GM19240 (cell line): ENCODE data around the gene OPTC.
"Not testable (repeated sequence)": the region's sequence is repeated elsewhere in the genome, so short reads cannot be mapped to it uniquely, and the experiment has no call there.

ENCODE experiments used
- DNase-seq: peaks from one replicate; pipeline ENCODE4 v3.0.0; 2011; ENCODE audit warnings: low spot score; ENCODE audit not compliant: insufficient read length

OPTC gene, protein sequence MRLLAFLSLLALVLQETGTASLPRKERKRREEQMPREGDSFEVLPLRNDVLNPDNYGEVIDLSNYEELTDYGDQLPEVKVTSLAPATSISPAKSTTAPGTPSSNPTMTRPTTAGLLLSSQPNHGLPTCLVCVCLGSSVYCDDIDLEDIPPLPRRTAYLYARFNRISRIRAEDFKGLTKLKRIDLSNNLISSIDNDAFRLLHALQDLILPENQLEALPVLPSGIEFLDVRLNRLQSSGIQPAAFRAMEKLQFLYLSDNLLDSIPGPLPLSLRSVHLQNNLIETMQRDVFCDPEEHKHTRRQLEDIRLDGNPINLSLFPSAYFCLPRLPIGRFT

DNA sequence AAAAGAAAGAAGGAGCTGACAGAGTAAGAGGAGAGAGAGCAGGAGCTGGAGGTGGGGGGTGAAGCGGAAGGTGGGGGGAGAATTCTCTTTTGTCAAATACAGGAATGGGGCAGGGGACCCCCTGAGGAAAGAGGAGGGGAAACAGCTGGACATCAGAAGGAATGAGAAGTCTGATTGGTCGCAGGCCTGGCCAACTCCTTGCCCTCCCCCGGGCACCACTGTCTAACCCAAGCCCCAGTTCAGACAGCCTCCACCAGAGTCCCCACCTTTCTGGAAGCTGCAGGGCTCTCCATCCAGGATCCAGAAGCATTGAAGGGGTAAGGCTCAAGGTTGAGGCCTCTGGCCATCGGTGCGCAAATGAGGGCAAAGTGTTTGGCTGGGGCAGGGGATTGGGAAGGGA, at the start of gene OPTC:
TSS of gene OPTC (plus strand) at position 253 of the 400 bp plus-strand sequence. CDS start 1,853 bp downstream, outside the sequence.
- no peak for DNase-seq

DNA sequence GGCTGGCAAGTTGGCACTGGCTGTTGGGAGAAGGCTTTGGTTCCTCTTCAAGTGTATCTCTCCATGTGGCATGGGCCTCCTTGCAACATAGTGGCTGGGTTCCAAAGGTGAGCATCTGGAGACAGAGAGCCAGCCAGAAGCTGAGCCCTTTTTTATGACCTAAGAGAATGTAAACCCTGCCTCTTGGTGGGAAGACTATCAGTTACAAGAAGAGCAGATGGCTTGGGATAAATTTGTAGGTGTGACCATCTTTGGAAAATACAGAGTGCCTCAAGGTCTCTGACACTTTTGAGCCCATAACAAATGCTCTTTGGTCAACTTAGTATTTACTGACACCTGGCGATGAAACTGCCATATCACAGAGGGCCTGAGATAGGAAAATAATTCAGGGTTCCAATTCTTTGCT, 49.8 kb upstream of the OPTC start:
- DNase-seq: no peak

DNA sequence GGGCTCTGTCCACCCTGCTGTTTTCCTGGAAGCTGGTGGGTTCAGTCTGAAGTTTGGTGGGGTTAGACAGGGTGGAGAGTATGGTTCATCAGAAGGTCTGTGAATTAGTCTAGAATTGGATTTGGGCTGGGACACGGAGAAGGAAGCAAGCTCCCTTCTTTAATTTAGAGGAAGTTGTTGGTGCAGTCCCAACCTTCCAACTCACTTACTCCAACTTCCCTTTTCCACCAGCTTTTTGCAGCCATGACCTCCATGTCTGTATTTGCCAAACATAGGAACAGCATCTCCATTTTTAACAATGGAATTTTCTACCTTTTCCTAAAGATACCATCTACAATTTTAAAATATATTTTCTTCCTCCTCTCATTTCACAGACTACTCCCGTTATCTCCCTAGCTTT, 46.8 kb upstream of the OPTC start:
- no peak for DNase-seq

DNA sequence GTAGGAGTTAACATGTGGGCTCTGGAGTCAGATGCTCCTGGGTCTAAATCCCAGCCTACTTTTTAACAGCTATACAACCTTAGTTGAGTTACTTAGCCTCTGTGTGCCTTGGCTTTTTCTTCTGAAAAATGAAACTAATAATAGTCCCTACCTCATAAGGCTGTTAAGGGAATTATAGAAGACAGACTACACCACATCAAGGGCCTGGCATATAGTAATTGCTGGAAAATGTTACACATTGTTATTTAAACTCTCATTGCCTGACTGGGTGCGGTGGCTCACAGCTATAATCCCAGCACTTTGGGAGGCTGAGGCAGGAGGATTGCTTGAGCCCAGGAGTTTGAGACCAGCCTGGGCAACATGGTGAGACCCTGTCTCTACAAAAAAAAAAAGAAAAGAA, 46.4 kb upstream of the OPTC start:
- not testable (repeated sequence) for DNase-seq

DNA sequence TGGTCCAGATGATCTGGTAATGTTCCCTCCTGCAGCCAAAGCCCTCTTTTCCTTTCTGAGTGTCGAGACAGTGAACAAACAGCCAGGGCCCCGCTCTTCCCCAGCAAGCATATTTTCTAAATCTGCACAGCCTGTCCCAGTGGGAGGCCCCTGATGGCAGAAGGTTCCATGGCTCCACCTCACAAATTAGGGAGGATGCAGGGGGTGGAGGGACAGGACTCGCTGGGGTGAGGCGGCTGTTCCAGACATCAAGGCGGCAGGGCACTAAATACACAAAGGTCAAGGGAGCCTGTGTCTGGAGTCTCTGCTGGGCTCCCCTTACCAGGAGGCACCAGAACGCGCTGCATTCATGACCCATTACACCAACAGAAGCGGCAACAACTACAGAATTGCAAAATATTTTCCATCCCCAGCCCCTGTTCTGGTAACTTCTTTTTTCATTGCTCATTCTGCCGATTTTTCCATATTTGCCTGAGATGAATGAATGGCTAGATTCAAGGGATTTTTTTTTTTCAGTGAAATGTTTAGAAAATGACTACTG, 45.4 kb upstream of the OPTC start:
- no peak for DNase-seq

DNA sequence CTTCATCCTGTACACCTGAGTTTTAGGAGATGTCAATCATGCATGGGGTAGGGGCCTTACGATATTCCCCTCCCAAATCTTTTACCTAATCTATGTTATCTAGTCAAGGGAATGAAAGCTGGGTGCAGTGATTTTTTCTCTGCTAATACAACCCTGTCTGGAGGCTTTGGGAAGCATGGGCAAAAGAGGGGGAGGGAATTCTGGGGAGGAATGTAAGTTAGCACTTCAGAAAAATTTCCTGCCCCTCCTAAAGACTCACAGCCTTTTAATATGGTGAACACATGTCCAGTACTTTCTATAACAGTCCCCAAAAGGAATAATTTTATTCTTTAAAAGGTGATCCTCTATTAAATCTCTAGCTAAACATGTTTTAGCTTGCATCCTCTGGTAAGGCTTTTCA, 44.0 kb upstream of the OPTC start:
- no peak for DNase-seq

DNA sequence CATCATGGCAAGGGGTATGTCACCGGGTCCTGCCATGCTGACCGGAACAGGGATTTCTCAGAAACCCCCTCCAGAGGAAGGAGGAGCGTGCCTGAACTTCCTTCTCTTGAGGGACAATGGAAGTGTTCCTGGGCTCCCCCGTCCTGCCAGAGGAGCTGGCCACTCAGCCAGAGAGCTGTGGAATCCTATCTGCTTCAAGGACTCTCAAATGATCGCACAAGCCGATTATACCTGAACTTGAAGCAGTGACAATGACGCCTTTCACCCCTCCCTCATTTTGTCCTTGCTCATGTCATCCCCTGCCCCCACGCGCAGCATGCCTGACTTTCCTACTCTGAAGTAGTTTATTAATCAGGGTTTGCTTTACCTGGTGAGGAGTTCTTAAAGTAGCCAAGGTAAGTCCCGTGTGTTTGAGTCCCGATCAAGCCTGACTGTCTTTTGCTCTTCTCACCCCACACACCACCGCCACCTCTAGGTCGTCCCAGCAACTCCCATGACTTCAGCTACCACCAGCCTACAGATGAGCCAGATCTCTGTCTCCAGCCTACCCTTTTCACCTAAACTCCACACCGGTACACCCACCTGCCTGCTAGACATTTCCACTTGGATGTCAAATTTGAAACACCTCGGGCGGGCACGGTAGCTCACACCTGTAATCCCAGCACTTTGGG, 43.3 kb upstream of the OPTC start:
- DNase-seq: no peak

DNA sequence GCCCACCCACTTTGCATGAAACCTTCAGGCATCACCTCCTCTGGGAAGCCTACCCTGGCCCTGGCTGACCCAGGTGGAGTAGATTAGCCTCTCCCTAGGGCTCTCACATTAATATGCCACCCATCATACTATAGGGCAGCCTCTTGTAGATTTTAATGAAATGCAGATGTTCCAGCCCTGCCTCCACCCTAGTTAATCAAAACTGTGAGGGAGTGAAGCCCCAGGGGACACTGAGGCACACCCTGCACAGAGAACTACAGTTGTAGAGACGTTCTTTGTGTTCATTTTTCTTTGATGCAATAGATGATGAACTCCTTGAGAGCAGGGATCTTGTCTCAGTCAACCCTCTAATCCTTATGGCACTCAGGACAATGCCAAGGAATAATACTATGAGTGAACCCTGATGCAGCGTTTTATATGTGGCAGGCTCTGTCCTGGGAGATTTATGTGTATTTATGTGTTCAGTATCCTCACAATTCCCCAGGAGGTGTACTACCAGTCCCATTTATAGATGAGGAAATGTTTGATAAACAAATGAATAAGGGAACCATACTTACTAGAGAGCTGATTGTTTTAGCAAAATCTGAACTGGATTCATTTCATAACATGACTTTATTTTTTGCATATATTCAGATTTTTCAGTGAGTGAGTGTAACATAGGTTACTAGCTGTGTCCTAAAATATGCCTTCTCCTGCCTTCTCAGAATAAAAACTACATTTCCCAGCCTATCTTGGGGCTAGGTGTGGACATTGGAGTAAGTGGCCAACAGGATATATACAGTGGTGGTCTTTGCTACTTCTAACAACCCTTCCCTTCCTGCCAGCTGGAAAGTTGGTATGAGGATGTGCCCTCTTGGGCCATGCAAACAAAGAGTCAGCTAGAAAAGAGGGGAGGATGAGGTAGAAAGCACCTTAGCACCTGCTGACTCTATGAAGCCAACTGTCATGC, 41.8 kb upstream of the OPTC start:
- DNase-seq: no peak

DNA sequence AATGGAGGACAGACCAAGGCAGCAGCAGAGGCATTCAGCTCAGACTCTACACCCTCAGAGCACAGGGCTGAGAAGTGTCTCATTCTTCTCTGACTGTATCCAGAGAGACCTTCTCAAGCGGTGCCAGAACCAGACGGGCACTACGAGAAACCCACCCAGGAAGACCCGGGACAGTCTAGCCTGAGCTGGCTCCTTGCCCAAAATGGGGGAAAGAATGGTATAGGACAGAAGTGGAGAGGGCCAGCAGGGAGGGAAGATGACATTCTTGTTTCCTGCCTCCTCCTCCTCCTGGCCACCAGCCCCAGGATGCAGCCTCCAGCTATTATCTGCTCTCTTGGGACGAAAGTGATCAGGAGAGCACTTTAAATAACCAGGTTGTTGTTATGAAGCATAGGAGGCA, 40.9 kb upstream of the OPTC start:
- no peak for DNase-seq

DNA sequence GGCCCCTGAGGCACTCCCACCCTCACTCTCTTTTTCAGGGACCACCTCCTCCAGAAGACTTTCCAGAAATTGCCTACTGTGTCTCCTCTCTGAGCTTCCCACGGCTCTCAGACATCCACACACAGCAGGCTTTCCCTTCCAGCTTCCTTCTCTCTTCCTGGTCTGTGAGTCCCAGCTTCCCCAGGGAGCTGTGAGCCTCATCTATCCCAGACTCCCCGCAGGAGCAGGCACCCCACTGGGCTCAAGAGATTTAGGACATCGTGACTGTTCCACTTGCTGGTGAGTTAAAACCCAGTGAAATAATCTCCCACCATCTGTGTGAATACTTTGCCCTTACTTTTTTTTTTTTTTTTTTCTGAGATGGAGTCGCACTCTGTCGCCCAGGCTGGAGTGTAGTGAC, 40.3 kb upstream of the OPTC start:
- no peak for DNase-seq

DNA sequence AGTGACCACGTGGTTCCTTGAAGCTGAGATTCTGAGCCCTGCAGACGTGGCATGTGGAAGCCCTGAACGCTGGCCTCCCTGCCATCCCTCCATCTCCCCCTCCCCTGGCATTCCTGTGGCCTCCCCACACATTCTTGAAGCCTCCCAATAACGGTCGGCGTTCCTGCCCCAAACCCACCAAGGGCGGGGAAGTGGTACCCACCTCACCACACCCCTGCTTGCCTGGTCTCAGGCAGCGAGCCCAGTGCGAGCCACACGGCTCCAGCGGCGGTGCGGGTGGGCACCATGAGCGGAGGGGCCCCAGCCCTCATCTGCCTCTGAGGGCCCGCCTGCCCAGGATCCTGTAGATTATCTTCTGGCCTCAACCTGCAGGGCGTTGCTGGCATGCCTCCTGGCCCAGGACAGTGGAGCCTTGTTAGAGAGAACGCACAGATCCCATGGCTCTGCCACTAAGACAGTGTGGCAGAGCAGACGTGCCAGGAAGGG, 38.9 kb upstream of the OPTC start:
- no peak for DNase-seq

DNA sequence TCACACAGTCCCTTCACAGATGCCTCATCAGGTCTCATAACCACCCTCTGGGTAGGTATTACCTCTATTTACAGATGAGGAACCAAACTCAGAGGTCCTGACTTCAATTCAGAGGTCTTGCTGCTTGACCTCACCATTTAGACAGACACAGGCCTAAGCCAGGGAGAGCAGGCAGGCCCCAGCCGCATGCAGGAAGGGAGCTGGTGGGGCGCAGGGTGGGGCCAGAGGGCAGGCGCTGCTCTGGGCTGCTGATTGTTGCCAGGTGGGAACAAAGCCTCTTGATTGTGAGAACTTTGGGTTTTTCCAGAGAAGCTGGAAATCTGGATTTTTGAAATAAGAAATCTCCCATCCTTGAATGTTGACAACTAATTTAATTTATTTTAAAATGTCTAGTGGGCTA, 38.2 kb upstream of the OPTC start:
- no peak for DNase-seq

DNA sequence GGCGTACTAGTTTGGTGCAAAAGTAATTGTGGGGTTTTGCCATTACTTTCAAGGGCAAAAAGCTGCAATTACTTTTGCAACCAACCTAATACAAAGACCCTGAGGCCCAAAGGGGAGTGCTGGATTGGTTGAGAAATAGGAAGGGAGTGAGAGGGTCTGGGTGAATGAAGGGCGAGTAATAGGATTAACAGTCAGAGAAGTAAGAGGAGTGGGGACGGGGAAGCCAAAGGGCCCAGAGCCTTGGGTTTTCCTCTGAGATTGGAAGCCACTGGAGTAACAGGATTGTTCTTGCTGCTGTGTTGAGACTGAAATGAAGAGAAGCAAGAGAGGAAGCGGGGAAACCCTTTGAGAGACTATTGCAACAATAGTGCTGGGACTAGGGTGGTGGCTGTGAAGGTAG, 37.4 kb upstream of the OPTC start:
- DNase-seq: no peak

DNA sequence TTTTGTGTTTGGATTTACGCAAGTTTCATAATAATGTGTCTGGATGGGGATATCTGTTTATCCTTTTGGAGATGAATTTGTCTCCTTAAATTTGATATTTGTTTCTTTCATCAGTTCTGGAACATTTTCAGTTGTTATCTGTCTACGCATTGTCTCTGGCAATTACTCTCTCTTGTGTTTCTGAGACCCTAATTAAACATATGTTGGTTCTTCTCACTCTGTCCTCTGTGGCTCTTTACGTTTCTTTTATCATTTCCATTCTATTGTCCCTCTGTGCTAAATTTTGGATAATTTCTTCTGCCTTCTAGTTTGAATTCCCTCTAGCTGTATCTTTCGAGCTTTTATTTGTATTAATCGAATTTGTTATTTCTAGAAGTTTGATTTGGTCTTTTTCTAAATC, 35.9 kb upstream of the OPTC start:
- DNase-seq: no peak

DNA sequence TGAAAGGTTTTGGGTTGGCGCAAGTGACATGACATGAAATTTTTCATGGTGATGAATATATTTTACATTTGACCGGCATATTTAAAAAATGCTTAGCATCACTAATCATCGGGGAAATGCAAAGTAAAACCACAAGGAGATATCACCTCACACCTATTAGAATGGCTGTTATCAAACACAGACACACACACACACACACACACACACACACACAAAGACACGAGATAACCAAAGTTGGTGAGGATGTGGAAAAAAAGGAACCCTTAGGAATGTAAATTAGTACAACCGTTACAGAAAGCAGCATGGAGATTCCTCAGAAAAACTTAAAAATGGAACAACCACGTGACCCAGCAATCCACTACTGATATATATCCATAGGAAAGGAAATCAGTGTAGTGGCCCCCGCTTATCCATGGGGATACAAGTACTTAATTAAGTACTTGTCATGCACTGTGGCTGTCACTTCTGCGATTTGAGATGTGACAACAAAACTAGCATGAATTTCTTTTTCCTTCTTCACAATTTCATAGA, 34.2 kb upstream of the OPTC start:
- no peak for DNase-seq

DNA sequence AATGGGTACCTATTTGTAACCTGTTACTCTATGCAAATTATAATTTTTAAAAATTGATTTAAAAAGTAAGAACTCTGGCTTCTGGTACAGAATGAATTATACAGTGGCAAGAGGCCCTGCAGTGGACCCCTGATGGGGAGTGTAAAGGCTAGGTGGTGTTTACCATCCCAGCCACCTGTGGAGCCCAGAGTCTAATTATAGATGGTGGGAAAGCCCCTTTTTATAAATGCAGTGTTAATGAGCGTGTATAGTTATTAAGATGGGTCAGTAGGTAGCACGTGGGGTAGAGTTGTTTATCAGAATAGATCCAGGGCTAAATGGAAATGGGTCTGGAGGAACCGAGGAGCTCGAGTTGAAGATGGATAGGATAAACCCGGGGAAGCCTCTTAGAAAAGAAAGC, 32.2 kb upstream of the OPTC start:
- no peak for DNase-seq

DNA sequence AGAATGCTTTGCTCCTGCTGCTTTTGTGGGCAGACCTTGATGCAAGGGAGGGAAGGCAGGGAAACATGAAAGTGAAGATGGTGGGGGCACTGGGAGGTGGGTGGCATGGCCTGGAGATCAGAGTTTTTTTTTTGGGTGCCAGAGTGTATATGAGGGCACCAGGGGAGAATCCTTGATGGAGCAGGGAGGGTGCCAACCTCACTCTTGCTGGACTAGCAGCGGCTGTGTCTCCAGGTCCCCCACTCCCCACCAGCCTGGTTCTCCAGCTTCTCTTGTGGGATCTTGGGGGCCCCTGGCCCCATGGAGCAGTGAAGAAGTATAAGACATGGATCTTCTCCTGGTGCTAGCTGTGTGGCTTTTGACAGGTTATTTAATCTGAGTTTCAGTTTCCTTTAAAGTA, 31.8 kb upstream of the OPTC start:
- DNase-seq: no peak

DNA sequence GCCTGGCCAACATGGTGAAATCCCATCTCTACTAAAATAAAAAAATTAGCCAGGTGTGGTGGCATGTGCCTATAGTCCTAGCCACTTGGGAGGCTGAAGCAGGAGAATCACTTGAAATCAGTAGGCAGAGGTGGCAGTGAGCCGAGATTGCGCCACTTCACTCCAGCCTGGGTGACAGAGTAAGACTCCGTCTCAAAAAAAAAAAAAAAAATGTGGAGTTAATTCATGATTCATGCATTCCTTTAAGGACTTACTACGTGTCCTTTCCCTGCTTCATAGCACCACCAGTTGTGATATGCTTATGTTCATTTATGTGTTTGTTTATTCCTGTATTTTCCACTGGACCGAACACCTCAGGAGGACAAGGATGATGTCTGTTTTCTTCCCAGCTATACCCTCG, 31.1 kb upstream of the OPTC start:
- no peak for DNase-seq

DNA sequence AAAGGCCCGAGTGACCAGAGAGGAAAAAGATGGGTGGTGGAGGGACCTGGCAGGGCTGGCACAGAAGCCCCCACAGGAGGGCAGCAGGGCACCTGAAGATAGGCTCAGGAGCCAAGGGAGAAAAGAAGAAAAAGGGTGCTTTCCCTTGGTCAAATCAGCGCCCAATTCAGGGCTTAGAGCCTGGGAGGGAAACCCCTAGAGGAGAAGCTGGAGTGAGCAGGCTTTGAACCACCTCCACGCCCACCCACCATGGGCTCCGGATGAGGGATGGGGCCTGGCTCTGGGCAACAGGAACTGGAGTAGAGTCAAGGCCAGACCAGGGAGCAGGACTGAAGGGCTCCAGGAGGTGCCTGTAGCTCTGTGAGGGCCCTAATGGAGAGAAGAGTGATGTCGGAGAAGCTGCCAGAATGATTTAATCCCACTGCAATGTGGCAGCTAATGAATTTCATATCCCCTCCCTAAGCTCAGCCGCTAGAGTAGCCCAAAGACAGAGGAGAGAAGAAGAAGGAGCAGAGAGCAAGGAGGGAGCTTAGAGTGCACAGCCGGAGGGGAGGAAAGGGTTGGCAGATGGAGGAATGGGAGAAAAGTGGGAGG, 30.4 kb upstream of the OPTC start:
- DNase-seq: no peak

DNA sequence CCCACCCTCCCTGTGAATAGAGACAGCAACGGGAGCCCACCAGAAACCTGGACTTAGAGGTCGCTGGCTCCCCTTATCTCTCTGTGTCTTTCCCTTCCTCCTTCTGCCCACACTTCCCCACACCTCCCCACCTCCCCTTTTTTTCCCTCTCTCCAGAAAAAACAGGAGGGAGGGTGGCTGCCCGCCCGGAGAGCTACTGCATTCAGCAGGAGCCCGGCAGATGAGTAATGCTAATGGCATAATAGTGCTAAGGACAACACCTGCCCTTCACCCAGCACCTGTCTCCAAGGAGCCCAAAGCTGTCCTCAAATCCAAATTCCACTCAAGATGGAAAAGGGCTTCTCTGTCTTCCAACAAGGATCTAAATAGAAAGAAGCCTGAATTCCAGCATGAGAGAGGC, 29.7 kb upstream of the OPTC start:
- DNase-seq: no peak

DNA sequence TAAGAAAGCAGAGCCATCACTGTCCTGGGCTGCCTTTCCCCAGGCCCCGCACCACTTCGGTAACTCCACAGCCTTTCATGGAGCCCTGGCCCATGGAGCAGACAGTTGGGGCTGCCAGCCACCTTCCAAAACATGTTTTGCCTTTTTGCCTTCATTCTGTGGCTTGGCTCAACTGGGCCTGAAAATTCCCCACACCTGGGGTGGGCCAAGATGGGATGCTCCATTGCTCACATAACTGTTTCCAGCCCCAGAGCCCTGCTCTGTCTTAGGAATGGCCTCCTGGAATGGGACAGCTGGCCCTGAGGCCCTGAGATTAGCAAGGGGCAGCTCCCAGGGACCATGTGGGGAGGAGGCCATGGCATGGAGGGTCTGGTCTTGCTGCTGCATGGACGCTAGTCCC, 29.2 kb upstream of the OPTC start:
- no peak for DNase-seq
